OCI-LY7 (cell line): ENCODE results near the gene C11orf52. TPM values are rescaled to one million over a fixed set of nuclear protein-coding genes. Genes with fewer than 3 reads are reported as not detected.

Experiments
- BruUV-seq: library from RNA; stranded (reverse); fragments of 400-500 nt; replicated peaks from 2 replicates; lab custom pipeline; 2021; lab: Mats Ljungman, UMichigan
- CTCF ChIA-PET: fragments of 300-600 bp; sonication (Branson Sonifier 250); formaldehyde crosslinking; loops from one replicate; lab custom pipeline; 2022; ENCODE audit warnings: antibody characterized with exemption; ENCODE audit not compliant: unreplicated experiment; lab: Charles Lee
- POLR2A ChIA-PET: fragments of 300-600 bp; sonication (Branson Sonifier 250); formaldehyde crosslinking; loops from one replicate; lab custom pipeline; 2022; ENCODE audit warnings: antibody characterized with exemption; lab: Charles Lee
- DNase-seq: peaks from one replicate; pipeline ENCODE4 v3.0.0-alpha.2; 2015; ENCODE audit warnings: low spot score
- H2AFZ ChIP-seq: fragments of 200-600 bp; sonication (generic), shearing (Covaris generic); 2 replicates; pipeline ENCODE4 v1.6.1; 2014; ENCODE audit warnings: mild to moderate bottlenecking, antibody characterized with exemption, low read length, moderate library complexity
- H3K27ac ChIP-seq: fragments of 200-600 bp; sonication (generic); 2 replicates; pipeline ENCODE4 v1.5.1; 2014; ENCODE audit warnings: mixed run types, low read depth, mild to moderate bottlenecking, moderate library complexity, low read length, inconsistent platforms; ENCODE audit not compliant: poor library complexity, severe bottlenecking
- H3K36me3 ChIP-seq: fragments of 200-600 bp; sonication (generic); 2 replicates; pipeline ENCODE4 v1.6.1; 2014; ENCODE audit warnings: mild to moderate bottlenecking, antibody characterized with exemption, low read length, moderate library complexity, mixed read lengths; ENCODE audit not compliant: insufficient read depth
- H3K4me1 ChIP-seq: fragments of 200-600 bp; sonication (generic); 2 replicates; pipeline ENCODE4 v1.5.1; 2014; ENCODE audit warnings: mild to moderate bottlenecking, low read length; ENCODE audit not compliant: insufficient read depth, poor library complexity, severe bottlenecking
- H3K4me2 ChIP-seq: fragments of 200-600 bp; sonication (generic); 2 replicates; pipeline ENCODE4 v1.6.1; 2014; ENCODE audit warnings: mild to moderate bottlenecking, low read length
- H3K4me3 ChIP-seq: fragments of 200-600 bp; sonication (generic); 2 replicates; pipeline ENCODE4 v1.5.1; 2014; ENCODE audit warnings: mild to moderate bottlenecking, low read depth, low read length; ENCODE audit not compliant: poor library complexity, severe bottlenecking
- H3K79me2 ChIP-seq: fragments of 200-600 bp; sonication (generic); 2 replicates; pipeline ENCODE4 v1.6.1; 2016; ENCODE audit warnings: low read depth, mild to moderate bottlenecking, low read length, moderate library complexity, mixed read lengths; ENCODE audit not compliant: insufficient read depth
- H3K9me2 ChIP-seq: fragments of 200-600 bp; sonication (generic); 2 replicates; pipeline ENCODE4 v1.6.1; 2016; ENCODE audit warnings: mild to moderate bottlenecking, low read length, mixed read lengths; ENCODE audit not compliant: insufficient read depth
- H3K9me3 ChIP-seq: fragments of 200-600 bp; sonication (generic); 2 replicates; pipeline ENCODE4 v1.6.1; 2014; ENCODE audit warnings: mild to moderate bottlenecking, mixed run types, low read length, mixed read lengths
- H4K20me1 ChIP-seq: fragments of 200-600 bp; sonication (generic); 2 replicates; pipeline ENCODE4 v1.6.1; 2014; ENCODE audit warnings: mild to moderate bottlenecking, antibody characterized with exemption, low read length, moderate library complexity, mixed read lengths; ENCODE audit not compliant: insufficient read depth
- EZH2phosphoT487 ChIP-seq: fragments of 200-600 bp; sonication (generic); IDR thresholded peaks from 2 replicates; pipeline ENCODE4 v1.6.1; 2018; ENCODE audit warnings: low read depth, borderline replicate concordance, mild to moderate bottlenecking, mixed run types, antibody characterized with exemption, low read length, moderate library complexity, mixed read lengths
- intact Hi-C: fragments of 100-400 bp; cut with micrococcal nuclease; formaldehyde crosslinking; loops from one replicate; pipeline ENCODE4 v1.10.0; 2022; ENCODE audit not compliant: unreplicated experiment
- total RNA-seq, 2 experiments: library from RNA; depleted of rRNA in 1 of 2; stranded (reverse); fragments of >200 nt in 1 of 2; shearing (Covaris generic) in 1 of 2; gene quantifications; 2 replicates each; pipeline ENCODE4 v1.2.3, GENCODE V29; 2014 to 2022
- TF ChIP-seq, protein P1 (sequence below): fragments of 200-600 bp; sonication (generic); conservative IDR thresholded peaks from 2 replicates; pipeline ENCODE4 v1.5.1; 2014; ENCODE audit warnings: mild to moderate bottlenecking, antibody characterized with exemption, low read length, moderate library complexity, mixed read lengths

Gene C11orf52
- total RNA-seq, 2 experiments from 2014 or later, result not detected

DNA sequence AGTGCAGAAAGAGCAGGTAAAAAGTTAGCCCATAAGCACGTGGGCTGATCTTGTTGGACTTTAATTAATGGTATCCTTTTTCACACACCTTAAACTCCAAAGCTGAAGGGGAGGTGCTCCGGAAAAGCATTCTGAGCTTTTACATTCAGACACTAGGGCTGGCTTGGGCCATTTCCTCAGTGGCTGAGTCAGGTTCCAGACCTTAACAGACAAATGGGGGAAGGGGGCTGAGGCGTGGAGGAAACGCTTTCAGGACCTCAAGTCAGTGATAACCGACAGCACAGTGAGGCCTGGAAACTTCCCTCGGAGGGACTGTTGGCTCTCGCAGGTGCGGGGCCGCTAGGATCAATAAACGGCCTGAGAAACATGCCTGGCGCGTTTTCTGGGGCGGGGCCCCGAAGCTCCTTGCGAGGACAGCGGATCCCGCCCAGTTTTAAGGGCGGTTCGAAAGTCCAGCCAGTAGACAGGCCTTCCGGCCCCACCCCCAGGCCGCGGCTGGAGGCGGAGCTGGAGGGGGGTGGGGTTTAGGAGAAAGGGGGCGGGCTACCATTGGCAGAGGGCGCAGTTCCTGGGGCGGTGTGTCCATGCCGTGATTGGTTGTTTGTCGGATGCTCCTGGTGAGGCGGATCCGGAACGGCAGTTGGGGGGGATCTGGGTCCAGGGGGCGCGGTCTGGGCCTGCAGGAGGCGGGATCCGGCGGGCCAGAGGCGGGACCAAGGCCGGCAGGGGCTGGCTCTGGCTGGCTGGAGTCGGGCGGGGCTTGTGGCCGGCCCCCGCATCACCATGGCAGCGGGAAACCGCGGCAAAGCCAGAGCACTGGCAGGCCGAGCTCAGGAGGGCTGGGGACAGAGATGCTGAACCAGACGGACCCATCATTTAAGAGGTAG is 8.0 kb downstream of the C11orf52 start:
- no peaks in the 10 kb centered on the region for H3K9me2 ChIP-seq
- H3K27ac ChIP-seq, result peak overlapping the region; percentile 79
- peaks cover 14% of the 10 kb centered on the region for H3K4me1 ChIP-seq
- intact Hi-C loops, result loop anchor here (1.0 to 5.0 kb wide), 4 partner anchors 47 to 324 kb away; partner anchors contain the start of genes CFAP68, DLAT, FDXACB1 and SIK2
- H4K20me1 ChIP-seq, result no peaks in the 10 kb centered on the region
- no peak for TF ChIP-seq EZH2phosphoT487
- TF ChIP-seq, protein P1, sequence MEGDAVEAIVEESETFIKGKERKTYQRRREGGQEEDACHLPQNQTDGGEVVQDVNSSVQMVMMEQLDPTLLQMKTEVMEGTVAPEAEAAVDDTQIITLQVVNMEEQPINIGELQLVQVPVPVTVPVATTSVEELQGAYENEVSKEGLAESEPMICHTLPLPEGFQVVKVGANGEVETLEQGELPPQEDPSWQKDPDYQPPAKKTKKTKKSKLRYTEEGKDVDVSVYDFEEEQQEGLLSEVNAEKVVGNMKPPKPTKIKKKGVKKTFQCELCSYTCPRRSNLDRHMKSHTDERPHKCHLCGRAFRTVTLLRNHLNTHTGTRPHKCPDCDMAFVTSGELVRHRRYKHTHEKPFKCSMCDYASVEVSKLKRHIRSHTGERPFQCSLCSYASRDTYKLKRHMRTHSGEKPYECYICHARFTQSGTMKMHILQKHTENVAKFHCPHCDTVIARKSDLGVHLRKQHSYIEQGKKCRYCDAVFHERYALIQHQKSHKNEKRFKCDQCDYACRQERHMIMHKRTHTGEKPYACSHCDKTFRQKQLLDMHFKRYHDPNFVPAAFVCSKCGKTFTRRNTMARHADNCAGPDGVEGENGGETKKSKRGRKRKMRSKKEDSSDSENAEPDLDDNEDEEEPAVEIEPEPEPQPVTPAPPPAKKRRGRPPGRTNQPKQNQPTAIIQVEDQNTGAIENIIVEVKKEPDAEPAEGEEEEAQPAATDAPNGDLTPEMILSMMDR, result 0 out of 2 replicates have a peak, but pooled peaks have one; percentile 13
- DNase-seq, result peak; percentile 97
- peak overlapping the region; percentile 96 for H3K4me2 ChIP-seq
- peak overlapping the region; percentile 67 for H3K4me3 ChIP-seq
- CTCF ChIA-PET, result interaction anchor here (0.5 to 1.9 kb wide), 6 partner anchors 8 to 743 kb away, joined by 3 to 12 read pairs (median 4); partner anchors contain the start of gene DIXDC1
- H3K36me3 ChIP-seq, result no peaks in the 10 kb centered on the region
- H2AFZ ChIP-seq, result peak overlapping the region; percentile 90
- BruUV-seq, result no TSS peak
- POLR2A ChIA-PET, result interaction anchor here (0.6 to 3.6 kb wide), 23 partner anchors 9 to 322 kb away, joined by 3 to 54 read pairs (median 5); partner anchors contain the start of genes ALG9, C11orf52, CFAP68 and DIXDC1
- H3K9me3 ChIP-seq, result no peaks in the 10 kb centered on the region
- no peaks in the 10 kb centered on the region for H3K79me2 ChIP-seq

DNA sequence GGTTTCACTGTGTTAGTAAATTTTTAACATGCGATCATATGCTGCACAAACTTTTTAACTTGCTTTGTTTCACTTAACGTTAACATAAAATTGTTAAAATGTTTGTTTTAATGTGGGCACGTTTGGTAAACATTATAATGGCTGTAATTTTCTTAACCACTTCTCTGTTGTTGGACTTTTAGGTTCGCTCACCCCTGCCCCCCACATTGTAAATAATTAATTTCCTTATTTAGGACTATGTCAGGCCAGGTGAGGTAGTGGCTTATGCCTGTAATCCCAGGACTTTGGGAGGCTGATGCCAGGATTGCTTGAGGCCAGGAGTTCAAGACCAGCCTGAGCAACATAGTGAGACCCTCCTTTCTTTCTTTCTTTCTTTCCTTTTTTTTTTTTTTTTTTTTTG is 11.8 kb downstream of the C11orf52 start:
- H3K4me2 ChIP-seq, result no peak overlapping the region
- no peak for TF ChIP-seq EZH2phosphoT487
- TF ChIP-seq, protein P1, result no peak
- peaks cover 21% of the 10 kb centered on the region for H3K4me1 ChIP-seq
- intact Hi-C loops, result loop anchor here (5.0 kb wide), 2 partner anchors 247 to 352 kb away; partner anchors contain the start of gene BCO2
- H3K27ac ChIP-seq, result no peak overlapping the region
- POLR2A ChIA-PET, result interaction anchor here (1.8 kb wide), 1 partner anchor 156 kb away, joined by 11 read pairs; the partner anchor contains the start of genes SDHD and TIMM8B
- H2AFZ ChIP-seq, result no peak overlapping the region
- no peaks in the 10 kb centered on the region for H3K9me2 ChIP-seq
- H3K9me3 ChIP-seq, result no peaks in the 10 kb centered on the region
- no peak for DNase-seq
- BruUV-seq, result no TSS peak
- H3K79me2 ChIP-seq, result no peaks in the 10 kb centered on the region
- no peaks in the 10 kb centered on the region for H4K20me1 ChIP-seq
- no peaks in the 10 kb centered on the region for H3K36me3 ChIP-seq
- H3K4me3 ChIP-seq, result no peak overlapping the region
- CTCF ChIA-PET, result no interaction called here
